A673 (cell line): ENCODE data around the gene PBRM1. TPM values are rescaled to one million over a fixed set of nuclear protein-coding genes. Genes with fewer than 3 reads are reported as not detected.
A peak's percentile ranks its signal among the peaks of the same experiment; 100 is the strongest.

Experiments
- BruUV-seq: library from RNA; stranded (reverse); fragments of 400-500 nt; replicated peaks from 2 replicates; lab custom pipeline; 2021; lab: Mats Ljungman, UMichigan
- CTCF ChIA-PET: fragments of 300-600 bp; sonication (Branson Sonifier 250); formaldehyde crosslinking; loops from one replicate; lab custom pipeline; 2022; ENCODE audit warnings: antibody characterized with exemption; lab: Charles Lee
- POLR2A ChIA-PET: fragments of 300-600 bp; sonication (Branson Sonifier 250); formaldehyde crosslinking; loops from one replicate; lab custom pipeline; 2022; ENCODE audit warnings: antibody characterized with exemption; ENCODE audit not compliant: low non-redundant PET; lab: Charles Lee
- DNase-seq: peaks from one replicate; pipeline ENCODE4 v3.0.0-alpha.2; 2015; ENCODE audit warnings: low spot score
- H3K27ac ChIP-seq: fragments of 200-600 bp; sonication (generic); 2 replicates; pipeline ENCODE4 v1.5.1; 2016; ENCODE audit warnings: mixed run types, low read depth, mild to moderate bottlenecking, mixed read lengths, antibody characterized with exemption, low read length; ENCODE audit not compliant: poor library complexity, severe bottlenecking
- H3K27me3 ChIP-seq: fragments of 200-600 bp; sonication (generic); replicated peaks from 2 replicates; pipeline ENCODE4 v1.6.1; 2017; ENCODE audit warnings: mixed run types, low read depth, mild to moderate bottlenecking, mixed read lengths, antibody characterized with exemption, low read length; ENCODE audit not compliant: insufficient read depth, poor library complexity
- H3K36me3 ChIP-seq: fragments of 200-600 bp; sonication (generic); 2 replicates; pipeline ENCODE4 v1.6.1; 2016; ENCODE audit warnings: mixed run types, mild to moderate bottlenecking, mixed read lengths, antibody characterized with exemption, low read length; ENCODE audit not compliant: insufficient read depth, poor library complexity, severe bottlenecking
- H3K4me1 ChIP-seq: fragments of 200-600 bp; sonication (generic); 2 replicates; pipeline ENCODE4 v1.6.1; 2017; ENCODE audit warnings: mixed run types, mild to moderate bottlenecking, mixed read lengths, antibody characterized with exemption, low read length; ENCODE audit not compliant: insufficient read depth, poor library complexity, severe bottlenecking
- H3K4me3 ChIP-seq: fragments of 200-600 bp; sonication (generic); 2 replicates; pipeline ENCODE4 v1.5.1; 2016; ENCODE audit warnings: low read depth, mixed run types, mild to moderate bottlenecking, mixed read lengths, low read length; ENCODE audit not compliant: poor library complexity, severe bottlenecking
- H3K9me3 ChIP-seq: fragments of 200-600 bp; sonication (generic); 2 replicates; pipeline ENCODE4 v1.6.1; 2016; ENCODE audit warnings: mixed run types, low read depth, mild to moderate bottlenecking, mixed read lengths, antibody characterized with exemption, low read length; ENCODE audit not compliant: poor library complexity, severe bottlenecking
- CTCF ChIP-seq: fragments of 300-800, 200-600 bp; sonication (generic); conservative IDR thresholded peaks from 2 replicates; pipeline ENCODE4 v1.5.1; 2017; ENCODE audit warnings: low read depth, mild to moderate bottlenecking, antibody characterized with exemption, low read length, moderate library complexity, mixed read lengths
- EZH2 ChIP-seq: fragments of 200-600 bp; sonication (generic); IDR thresholded peaks from 2 replicates; pipeline ENCODE4 v1.6.1; 2017; ENCODE audit warnings: borderline replicate concordance, low read depth, mild to moderate bottlenecking, mixed read lengths, antibody characterized with exemption, low read length; ENCODE audit not compliant: poor library complexity, severe bottlenecking
- intact Hi-C: fragments of 100-400 bp; cut with micrococcal nuclease; formaldehyde crosslinking; loops from one replicate; pipeline ENCODE4 v1.10.0; 2022; ENCODE audit not compliant: unreplicated experiment
- total RNA-seq: library from RNA; stranded (reverse); gene quantifications from 2 replicates; pipeline ENCODE4 v1.2.3, GENCODE V29; 2021

PBRM1 gene
- total RNA-seq, 1 experiment from 2014 or later = 65.0 TPM

- CTCF ChIA-PET = interaction anchor here (0.6 kb wide), 1 partner anchor 38 kb away, joined by 5 read pairs; no protein-coding TSS in a partner anchor
- BruUV-seq = no TSS peak
- no peak for TF ChIP-seq CTCF
- TF ChIP-seq EZH2 = no peak
- no peaks in the 10 kb centered on the region for H3K9me3 ChIP-seq
- H3K27ac ChIP-seq = no peak overlapping the region
- H3K4me1 ChIP-seq = no peaks in the 10 kb centered on the region
- intact Hi-C loops = no loop called here
- H3K36me3 ChIP-seq = no peaks in the 10 kb centered on the region
- DNase-seq = no peak
- POLR2A ChIA-PET = interaction anchor here (0.5 kb wide), 1 partner anchor 194 kb away, joined by 10 read pairs; no protein-coding TSS in a partner anchor
- H3K4me3 ChIP-seq = no peak overlapping the region
- no peaks in the 10 kb centered on the region for H3K27me3 ChIP-seq
Measured at GRCh38 chr3:52535411-52536111, 150.2 kb downstream of the PBRM1 start.

- Histone ChIP-seq H3K9me3 (no peaks in the 10 kb centered on the region), H3K27ac (peak overlapping the region; percentile 42), H3K27me3 (no peaks in the 10 kb centered on the region), H3K36me3 (no peaks in the 10 kb centered on the region), H3K4me3 (peak overlapping the region; percentile 36), H3K4me1 (no peaks in the 10 kb centered on the region)
- CTCF ChIA-PET = no interaction called here
- no peak for DNase-seq
- POLR2A ChIA-PET = no interaction called here
- no TSS peak for BruUV-seq
- TF ChIP-seq EZH2 = no peak
- TF ChIP-seq CTCF = no peak
- intact Hi-C loops = no loop called here
Measured at GRCh38 chr3:52534281-52535183, 151.2 kb downstream of the PBRM1 start.

- peak within 1 kb of the TSS; percentile 60 for H3K4me3 ChIP-seq
- peak; percentile 71 for DNase-seq
- no peaks in the 10 kb centered on the region for H3K4me1 ChIP-seq
- BruUV-seq = no TSS peak
- intact Hi-C loops = no loop called here
- ChIA-PET POLR2A (no interaction called here), CTCF (no interaction called here)
- H3K36me3 ChIP-seq = no peaks in the 10 kb centered on the region
- H3K27me3 ChIP-seq = no peaks in the 10 kb centered on the region
- TF ChIP-seq EZH2 (no peak), CTCF (no peak)
- H3K9me3 ChIP-seq = no peaks in the 10 kb centered on the region
- peak within 1 kb of the TSS; percentile 67 for H3K27ac ChIP-seq
Measured at GRCh38 chr3:52533623-52534280, 152.0 kb downstream of the PBRM1 start, which contains the start of gene NT5DC2. TSS of gene NT5DC2 (minus strand) at chr3:52533857. CDS start at chr3:52533737, 120 bp downstream.
